Brain microvascular endothelial cell (primary cell): ENCODE measurements around the gene ERC2.

Experiments
- DNase-seq: peaks from one replicate; pipeline ENCODE4 v3.0.0-alpha.2; 2020
- H3K27ac ChIP-seq: fragments of 250-450 bp; sonication (Bioruptor Pico); 2 replicates; pipeline ENCODE4 v1.5.1; 2020; ENCODE audit warnings: mild to moderate bottlenecking, moderate library complexity
- H3K27me3 ChIP-seq: fragments of 250-450 bp; sonication (Bioruptor Pico); replicated peaks from 2 replicates; pipeline ENCODE4 v1.5.1; 2020; ENCODE audit warnings: mild to moderate bottlenecking
- H3K36me3 ChIP-seq: fragments of 250-450 bp; sonication (Bioruptor Pico); replicated peaks from 2 replicates; pipeline ENCODE4 v1.5.1; 2020; ENCODE audit warnings: mild to moderate bottlenecking
- H3K4me3 ChIP-seq: 2 replicates; pipeline ENCODE4 v1.5.1; 2011; ENCODE audit warnings: low read depth, mild to moderate bottlenecking, control low read depth, low read length, moderate library complexity
- CTCF ChIP-seq: IDR thresholded peaks from 2 replicates; pipeline ENCODE4 v1.5.1; 2011; ENCODE audit warnings: low read depth, mild to moderate bottlenecking, moderate library complexity, low read length, control low read depth, inconsistent platforms; ENCODE audit errors: missing control alignments
- in situ Hi-C: cut with HindIII; loops from 2 replicates; pipeline ENCODE4 v1.10.0; 2017; ENCODE audit warnings: low sequenced_read_pairs, low pct_ligation_motif_present

ERC2 gene

GRCh38 chr3:56005196-56005805 is 463.0 kb downstream of the ERC2 start:
- H3K27me3 ChIP-seq: no peaks in the 10 kb centered on the region
- no peak for DNase-seq
- in situ Hi-C loops: no loop called here
- H3K27ac ChIP-seq: no peak overlapping the region
- H3K4me3 ChIP-seq: no peak overlapping the region
- TF ChIP-seq CTCF: no peak
- H3K36me3 ChIP-seq: no peaks in the 10 kb centered on the region

GRCh38 chr3:56003129-56003528 is 465.1 kb downstream of the ERC2 start:
- TF ChIP-seq CTCF: no peak
- no peak for DNase-seq
- in situ Hi-C loops: no loop called here
- Histone ChIP-seq H3K4me3 (no peak overlapping the region), H3K27ac (no peak overlapping the region), H3K27me3 (no peaks in the 10 kb centered on the region), H3K36me3 (no peaks in the 10 kb centered on the region)

- H3K27ac ChIP-seq: no peak overlapping the region
- no peak overlapping the region for H3K4me3 ChIP-seq
- in situ Hi-C loops: no loop called here
- no peak for TF ChIP-seq CTCF
- no peaks in the 10 kb centered on the region for H3K27me3 ChIP-seq
- DNase-seq: no peak
- H3K36me3 ChIP-seq: no peaks in the 10 kb centered on the region
Measured at GRCh38 chr3:56001991-56002390, 466.3 kb downstream of the ERC2 start.

- Histone ChIP-seq H3K27me3 (no peaks in the 10 kb centered on the region), H3K27ac (no peak overlapping the region), H3K36me3 (no peaks in the 10 kb centered on the region), H3K4me3 (no peak overlapping the region)
- in situ Hi-C loops: no loop called here
- DNase-seq: no peak
- no peak for TF ChIP-seq CTCF
Measured at GRCh38 chr3:56001537-56001936, 466.7 kb downstream of the ERC2 start.

- H3K36me3 ChIP-seq: no peaks in the 10 kb centered on the region
- no peaks in the 10 kb centered on the region for H3K27me3 ChIP-seq
- no peak overlapping the region for H3K27ac ChIP-seq
- TF ChIP-seq CTCF: no peak
- DNase-seq: no peak
- no peak overlapping the region for H3K4me3 ChIP-seq
- in situ Hi-C loops: no loop called here
Measured at GRCh38 chr3:55989366-55989765, 478.9 kb downstream of the ERC2 start.

- H3K4me3 ChIP-seq: no peak overlapping the region
- in situ Hi-C loops: no loop called here
- no peak for TF ChIP-seq CTCF
- DNase-seq: no peak
- H3K36me3 ChIP-seq: no peaks in the 10 kb centered on the region
- no peaks in the 10 kb centered on the region for H3K27me3 ChIP-seq
- no peak overlapping the region for H3K27ac ChIP-seq
Measured at GRCh38 chr3:55988905-55989304, 479.4 kb downstream of the ERC2 start.
